GM18867 (cell line): ENCODE results near the gene RUFY1.
"Not testable (repeated sequence)": the region's sequence is repeated elsewhere in the genome, so short reads cannot be mapped to it uniquely, and the experiment has no call there.

Source experiments
- ATAC-seq: cut with Tn5 transposase; IDR thresholded peaks from one replicate; pipeline ENCODE4 v1.9.1; 2021; ENCODE audit warnings: mild to moderate bottlenecking, moderate library complexity; ENCODE audit not compliant: unreplicated experiment

Gene RUFY1, protein sequence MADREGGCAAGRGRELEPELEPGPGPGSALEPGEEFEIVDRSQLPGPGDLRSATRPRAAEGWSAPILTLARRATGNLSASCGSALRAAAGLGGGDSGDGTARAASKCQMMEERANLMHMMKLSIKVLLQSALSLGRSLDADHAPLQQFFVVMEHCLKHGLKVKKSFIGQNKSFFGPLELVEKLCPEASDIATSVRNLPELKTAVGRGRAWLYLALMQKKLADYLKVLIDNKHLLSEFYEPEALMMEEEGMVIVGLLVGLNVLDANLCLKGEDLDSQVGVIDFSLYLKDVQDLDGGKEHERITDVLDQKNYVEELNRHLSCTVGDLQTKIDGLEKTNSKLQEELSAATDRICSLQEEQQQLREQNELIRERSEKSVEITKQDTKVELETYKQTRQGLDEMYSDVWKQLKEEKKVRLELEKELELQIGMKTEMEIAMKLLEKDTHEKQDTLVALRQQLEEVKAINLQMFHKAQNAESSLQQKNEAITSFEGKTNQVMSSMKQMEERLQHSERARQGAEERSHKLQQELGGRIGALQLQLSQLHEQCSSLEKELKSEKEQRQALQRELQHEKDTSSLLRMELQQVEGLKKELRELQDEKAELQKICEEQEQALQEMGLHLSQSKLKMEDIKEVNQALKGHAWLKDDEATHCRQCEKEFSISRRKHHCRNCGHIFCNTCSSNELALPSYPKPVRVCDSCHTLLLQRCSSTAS

DNA sequence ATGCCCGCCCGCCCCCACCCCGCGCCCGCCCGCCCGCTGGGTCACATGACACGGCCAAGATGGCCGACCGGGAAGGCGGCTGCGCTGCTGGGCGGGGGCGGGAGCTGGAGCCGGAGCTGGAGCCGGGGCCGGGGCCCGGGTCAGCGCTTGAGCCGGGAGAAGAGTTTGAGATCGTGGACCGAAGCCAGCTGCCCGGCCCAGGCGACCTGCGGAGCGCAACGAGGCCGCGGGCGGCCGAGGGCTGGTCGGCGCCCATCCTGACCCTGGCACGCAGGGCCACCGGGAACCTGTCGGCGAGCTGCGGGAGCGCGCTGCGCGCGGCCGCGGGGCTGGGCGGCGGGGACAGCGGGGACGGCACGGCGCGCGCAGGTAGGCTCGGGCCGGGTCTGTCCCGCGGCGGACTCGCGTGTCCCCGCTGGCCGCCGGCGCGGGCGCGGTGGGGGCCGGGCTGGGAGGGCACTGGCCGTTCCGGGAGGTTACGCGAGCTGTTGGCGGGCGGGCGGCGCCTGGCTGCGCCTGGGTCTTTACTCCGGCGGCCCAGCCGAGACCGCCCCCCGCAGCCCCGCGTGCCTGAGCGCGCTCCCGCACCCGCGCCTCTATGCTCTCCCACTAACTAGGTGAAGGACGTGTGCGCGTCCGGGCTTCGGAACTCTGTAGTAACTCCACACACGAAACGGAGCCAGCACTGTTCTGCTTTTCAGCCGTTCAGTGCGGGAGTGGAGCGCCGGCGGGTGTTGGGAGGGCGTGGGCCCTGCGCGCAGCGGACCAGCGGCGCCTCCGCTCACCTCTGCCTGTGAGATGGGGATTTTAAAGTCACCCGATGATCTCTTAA is at the start of gene RUFY1:
TSS of gene RUFY1 (plus strand) at position 44 of the 832 bp plus-strand sequence. CDS start at position 60, 16 bp downstream.
- peak; percentile 83 for ATAC-seq

DNA sequence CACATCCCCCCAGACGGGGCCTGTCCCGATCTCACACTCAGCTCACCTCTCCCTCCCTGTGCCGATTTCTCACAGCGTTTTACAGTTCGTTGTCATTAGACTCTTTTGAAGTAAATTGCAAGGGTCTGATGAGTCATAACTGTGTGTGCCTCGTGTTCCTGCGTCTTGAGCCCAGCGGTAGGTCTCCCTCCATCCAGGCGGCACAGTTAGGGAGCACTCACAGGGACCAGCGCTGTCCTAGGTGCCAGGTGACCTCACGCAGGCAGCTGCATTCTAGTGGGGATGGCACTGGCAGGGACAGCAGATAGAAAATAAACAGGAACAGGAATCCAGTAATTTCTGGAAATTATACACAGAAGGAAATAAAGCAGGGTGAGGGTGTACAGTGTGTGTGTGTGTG is 48.4 kb upstream of the RUFY1 start:
- not testable (repeated sequence) for ATAC-seq

DNA sequence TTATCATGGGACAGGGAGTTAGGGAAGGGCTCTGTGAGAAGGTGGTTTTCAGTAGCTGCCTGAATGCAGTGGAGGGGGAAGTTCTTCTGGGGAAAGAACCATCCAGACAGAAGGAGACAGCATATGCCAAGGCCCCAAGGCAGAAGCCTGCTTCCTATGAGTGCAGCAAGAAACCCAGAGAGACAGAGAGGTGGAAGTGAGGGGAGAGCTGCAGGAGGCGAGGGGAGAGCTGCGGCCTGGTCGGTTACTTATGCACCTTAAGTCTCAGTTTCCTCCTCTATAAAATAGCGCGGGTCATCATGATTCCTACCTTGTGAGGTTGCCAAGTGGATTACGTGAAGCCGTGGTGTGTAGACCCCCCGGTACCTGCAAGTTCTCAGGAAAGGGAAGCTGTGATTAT is 47.9 kb upstream of the RUFY1 start:
- ATAC-seq, result not testable (repeated sequence)

DNA sequence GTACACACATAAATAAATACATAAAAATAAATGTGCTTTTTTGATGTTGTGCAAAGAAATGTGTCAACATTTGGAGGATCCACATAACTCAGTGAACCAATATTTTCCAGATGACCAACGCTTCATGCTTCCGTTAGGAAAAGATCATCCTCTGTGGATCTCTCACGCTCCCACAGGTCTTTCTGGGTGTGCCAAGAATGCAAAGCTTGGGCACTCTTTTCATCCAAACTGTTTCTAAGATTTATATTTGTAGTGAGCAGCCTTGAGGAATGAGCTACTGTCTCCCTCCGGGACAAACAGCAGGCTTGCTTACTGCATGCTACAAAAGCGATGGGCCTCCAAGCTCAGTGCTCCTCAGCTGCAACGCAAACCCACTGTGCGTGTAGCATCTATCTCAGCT is 46.2 kb upstream of the RUFY1 start:
- ATAC-seq, result no peak

DNA sequence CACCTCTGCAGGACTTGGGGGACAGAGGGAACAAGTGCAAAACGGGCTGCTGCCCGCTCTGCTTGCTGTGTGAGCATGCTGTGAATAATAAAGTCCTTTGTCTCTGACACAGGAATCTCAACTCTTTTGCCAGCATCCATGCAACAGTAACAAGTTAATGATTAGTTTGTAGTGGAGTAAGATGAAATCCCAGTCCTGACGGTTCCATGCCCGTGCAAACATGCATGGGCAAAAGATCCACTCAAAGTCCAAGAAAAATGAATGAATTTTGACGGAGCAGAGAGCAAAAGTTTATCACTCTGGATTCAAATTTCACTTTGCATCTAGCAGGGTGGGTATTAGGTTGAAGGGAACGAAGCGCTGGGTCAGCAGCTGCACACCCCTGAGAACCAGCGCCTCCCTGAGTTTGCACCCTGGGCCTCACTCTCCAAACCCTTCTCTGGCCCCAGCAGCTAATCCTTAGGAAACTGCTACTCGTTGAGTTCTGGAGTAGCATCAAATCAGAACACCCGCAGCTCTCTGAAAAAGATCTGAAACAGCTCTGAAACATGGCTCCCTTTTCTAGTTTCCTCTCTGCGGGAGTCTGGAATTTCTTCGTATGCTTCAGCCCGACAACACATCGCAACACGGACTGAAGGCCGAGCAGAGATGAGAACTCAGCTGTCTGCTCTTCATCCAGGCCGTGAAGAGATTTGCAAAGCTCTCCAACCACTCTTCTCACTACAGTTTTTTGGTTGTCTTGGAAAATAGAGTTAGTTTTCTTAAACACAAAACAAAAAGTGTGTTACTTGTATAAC is 45.6 kb upstream of the RUFY1 start:
- ATAC-seq, result no peak

DNA sequence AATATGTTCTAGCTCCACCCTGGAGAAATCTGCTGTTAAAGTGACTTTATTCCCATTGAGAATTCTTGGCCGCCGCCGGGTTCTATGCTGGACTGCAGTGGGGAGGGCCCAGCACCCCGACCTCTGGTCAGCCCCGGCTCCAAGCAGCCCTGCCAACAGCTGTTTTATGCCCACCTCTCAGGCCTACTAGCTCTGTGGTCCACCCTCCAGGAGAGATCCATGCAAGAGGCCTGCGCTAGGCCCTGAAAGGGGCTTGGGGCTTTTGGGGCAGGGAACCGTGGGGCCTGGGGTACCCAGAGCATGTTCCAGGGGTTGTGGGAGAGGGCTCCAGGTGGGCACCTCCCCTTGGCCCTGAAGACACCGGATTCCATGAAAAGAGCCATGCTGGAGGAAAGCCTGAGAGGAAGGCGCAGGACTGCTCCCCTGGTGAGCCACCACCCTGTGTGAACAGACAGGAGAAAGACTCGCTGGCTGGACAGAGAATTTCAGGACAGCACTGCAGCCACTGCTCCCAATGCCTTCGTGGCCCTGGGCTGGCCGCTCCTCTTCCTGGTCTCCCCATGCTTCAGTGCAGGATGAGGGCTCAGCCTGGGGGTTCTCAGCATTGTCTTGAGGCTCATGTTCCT is 44.6 kb upstream of the RUFY1 start:
- no peak for ATAC-seq

DNA sequence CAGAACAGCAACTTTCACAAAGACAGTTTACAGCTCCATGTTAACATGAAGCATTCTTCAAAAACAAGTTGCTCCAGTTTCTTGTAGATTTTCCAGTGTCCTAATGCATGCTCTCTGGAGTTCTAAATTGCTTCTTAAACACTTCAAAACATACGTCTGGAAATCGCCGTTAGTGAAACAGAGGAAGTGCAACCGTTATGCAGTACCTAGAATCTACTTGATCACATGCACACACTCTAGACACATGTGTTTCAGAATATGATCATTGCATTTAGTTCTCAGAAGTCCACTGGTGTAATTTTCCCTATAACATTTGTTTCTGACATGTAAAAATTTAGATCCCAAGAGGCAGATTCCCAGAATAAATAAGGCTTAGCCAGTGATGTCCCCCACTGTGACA is 41.1 kb upstream of the RUFY1 start:
- ATAC-seq, result no peak

DNA sequence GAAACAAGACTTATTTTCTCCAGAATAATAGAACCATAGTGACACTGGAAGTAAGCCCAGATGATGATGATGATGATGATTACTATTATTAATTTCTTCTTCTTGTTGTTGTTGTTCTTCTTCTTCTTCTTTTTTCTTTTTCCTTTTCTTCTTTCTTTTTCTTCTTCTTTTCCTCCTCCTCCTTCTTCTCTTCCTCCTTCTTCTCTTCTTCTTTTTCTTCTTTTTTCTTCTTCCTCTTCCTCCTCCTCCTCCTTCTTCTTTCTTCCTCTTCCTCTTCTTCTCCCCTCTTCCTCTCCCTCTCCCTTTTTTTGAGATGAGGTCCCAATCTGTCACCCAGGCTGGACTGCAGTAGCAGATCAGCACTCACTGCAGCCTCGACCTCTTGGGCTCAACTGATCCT is 40.5 kb upstream of the RUFY1 start:
- ATAC-seq, result no peak

DNA sequence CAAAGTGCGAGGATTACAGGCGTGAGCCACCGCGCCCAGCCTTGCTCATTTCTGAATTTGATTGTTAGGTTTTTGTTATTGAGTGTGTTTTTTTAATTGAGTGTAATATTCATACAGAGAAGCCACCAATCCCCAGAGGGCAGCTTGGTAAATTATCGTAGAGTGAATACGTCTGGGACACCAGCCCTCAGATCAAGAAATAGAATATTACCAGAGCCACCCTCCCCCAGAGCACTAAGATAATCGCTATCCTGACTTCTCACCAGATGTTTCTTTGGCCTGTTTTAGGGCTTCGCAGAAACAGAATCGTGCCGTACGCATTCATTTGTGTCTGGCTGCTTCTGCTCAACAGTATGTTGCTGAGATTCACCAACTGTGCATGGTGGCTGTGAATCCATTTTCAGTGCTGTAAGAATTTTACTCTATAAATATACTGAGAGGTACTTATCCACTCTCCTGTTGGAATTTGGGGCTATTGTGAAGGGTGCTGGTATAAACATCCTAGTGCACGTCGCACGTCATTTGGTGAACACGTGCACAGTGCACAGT is 37.8 kb upstream of the RUFY1 start:
- ATAC-seq, result no peak

DNA sequence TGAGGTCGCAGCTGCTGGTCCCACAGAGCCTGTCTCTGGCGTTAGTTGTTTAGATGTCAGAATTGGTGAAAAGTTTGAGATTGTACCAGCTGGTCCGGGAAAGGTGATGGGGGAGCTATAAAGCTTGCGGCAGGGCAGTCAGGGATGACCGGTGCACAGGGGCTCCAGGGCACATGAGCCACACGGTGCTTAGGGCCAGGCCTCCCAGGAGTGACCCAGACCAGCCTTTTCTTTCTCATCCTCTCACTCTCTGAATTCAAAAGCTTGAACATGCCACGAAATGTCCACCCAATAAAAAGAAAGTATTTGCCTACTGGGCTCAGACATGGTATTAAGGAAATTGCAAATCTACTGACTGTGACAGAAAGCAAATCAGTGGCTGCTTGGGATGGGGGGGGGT is 34.9 kb upstream of the RUFY1 start:
- ATAC-seq, result not testable (repeated sequence)

DNA sequence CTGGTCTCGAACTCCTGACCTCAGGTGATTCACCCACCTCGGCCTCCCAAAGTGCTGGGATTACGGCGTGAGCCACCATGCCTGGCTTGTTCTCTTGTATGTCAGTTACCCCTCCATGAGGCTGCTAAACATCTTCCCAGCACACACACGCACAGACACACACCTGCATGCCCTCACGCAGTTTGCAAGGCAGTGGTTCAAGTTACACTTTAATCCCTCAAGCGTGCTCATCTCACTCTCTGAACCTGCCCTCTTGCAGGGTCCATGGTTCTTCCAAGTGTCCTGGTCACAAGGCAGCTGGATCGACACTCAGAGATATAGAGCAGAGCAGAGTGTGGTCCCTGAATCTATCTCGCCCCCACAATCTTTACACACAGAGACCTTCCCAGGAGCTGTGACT is 34.1 kb upstream of the RUFY1 start:
- ATAC-seq, result no peak

DNA sequence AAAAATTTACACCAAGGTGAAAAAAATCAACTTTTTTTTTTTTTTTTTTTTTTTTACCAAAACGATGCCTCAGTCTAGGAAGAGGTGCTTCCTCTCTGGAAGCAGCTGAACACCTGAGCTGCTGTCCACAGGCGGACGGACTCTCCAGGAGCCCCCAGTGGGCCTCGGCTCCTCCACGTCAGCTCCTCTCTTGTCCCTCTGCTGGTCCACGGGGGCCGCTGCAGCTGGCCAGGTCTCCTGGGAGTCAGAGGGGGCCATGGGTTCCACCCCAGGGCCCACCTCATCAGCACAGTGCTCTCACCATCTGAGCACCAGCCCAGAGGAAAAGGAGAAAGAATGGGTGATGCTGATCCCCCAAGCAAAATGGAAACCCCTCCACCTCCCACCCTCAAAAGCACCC is 32.6 kb upstream of the RUFY1 start:
- not testable (repeated sequence) for ATAC-seq

DNA sequence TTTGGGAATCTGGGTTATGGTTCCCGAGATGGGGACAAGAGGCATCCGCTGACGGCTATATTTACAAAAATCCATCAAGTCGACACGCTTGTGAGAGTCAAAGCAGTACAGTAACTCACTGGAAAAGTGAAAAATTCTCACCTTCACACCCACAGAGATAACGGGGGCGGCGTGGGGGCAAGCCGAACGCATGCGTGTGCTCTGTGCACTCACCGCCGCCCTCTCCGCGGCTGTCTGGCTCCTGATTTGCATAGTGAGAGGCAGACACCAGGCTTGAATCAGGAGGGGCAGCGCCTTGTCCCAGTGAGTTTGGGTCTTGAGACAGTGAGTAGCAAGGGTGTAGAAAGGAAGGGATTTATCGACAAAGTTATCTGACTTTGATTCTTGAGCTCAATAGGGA is 32.0 kb upstream of the RUFY1 start:
- peak; percentile 95 for ATAC-seq

DNA sequence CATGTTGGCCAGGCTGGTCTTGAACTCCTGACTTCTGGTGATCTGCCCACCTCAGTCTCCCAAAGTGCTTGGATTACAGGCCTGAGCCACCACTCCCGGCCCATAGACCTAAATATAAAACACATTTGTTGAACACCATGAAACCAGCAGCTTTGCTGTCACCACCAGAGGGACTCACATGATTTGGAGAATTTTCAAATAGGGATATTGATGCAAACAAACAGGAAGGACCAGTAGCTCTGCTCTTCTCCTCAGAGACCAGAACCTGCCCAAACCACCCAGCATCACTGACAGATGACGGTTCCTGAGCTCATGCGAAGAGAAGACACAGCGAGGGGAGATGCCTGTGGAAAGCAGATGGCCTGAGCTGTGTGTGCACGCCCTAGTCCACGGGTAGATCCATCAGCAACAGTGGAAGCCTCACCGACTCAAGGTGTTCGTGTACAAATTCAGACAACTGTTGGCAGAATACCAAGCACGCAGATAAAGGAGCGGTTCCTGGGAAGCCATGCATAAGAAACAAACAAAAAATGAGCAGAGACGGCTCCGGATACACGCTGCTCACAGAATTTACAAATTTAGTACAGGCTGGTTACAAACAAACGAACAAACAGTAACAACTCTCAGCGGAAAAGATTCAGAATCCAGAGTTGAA is 30.8 kb upstream of the RUFY1 start:
- ATAC-seq, result not testable (repeated sequence)

DNA sequence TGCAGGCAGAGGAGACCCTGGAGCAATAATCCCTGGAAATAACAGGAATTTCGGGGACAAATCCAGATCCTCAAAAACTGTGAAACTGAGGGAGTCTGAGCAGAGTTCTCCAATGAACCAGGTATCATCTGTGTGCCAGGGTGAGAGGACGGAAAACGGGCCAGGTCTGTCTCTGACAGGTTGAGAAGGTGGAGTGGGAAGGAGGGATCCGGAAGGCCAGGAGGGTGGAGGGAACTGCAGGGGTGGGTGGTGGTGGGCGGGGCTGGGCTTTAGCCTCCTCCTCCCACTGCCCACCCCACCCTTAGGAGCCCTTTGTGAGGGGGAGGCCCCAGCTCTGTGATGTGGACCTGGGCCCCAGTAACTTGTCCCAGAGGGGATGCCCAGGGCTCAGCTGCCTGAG is 28.2 kb upstream of the RUFY1 start:
- not testable (repeated sequence) for ATAC-seq

DNA sequence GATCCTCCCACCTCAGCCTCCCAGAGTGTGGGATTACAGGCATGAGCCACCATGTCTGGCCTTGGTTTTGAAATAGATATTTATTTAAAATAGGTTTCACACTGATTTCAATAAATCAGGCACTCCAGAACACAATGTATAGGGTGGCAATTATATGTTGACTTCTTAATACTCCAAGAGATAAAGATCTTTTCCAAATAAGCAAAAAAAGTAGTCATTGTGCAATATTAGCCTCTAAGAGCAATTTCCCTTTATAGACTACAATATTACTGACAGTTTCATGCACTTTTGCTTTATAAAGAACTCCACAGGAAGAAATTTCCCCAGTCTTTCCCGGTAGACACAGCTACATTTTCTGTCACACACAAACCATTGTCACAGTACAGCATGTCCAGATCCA is 23.4 kb upstream of the RUFY1 start:
- ATAC-seq, result no peak

DNA sequence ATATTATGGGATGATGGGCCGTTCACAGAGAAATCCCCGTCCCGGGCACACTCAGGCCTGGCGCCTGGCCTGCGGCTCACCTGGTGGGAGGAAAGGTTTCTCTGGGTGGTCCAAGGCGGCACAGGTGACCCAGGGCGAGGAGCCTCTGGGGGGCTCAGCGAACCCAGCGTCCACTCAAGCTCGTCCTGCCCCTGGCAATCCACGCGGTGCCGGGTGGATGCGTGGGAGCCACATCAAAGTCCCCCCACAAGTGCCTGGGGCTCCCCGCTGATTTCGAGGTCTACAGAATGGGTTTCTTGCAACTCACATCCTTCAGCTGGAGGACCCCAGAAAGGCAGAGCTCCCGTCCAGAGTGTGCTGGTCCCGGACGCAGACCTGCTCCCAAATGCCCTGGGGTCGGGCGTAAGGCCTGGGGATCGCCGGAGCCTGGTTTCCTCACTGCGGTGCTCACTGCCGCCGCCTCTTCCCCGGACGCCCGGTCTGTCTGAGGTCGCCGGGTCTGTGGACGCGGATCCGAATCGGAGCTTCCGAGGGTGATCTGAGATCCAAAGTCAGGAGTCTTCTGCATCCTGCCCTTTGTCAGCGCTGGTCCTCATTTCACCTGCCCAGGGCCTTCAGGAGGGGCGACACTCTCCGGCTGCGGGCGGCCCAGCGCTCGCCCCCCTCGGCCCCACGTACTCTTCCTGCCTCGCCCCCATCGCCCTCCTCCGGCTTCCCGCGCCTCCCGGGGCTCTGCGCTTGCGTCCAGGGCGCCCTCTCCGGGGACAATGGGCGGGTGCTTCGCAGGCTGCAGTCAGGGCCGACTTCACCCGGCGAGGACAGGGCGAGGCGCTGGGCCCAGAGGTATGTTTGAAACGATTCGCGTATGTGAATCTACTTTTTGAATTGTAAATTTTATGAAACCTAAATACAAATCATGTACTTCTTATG is 20.0 kb upstream of the RUFY1 start:
- ATAC-seq, result peak; percentile 73

DNA sequence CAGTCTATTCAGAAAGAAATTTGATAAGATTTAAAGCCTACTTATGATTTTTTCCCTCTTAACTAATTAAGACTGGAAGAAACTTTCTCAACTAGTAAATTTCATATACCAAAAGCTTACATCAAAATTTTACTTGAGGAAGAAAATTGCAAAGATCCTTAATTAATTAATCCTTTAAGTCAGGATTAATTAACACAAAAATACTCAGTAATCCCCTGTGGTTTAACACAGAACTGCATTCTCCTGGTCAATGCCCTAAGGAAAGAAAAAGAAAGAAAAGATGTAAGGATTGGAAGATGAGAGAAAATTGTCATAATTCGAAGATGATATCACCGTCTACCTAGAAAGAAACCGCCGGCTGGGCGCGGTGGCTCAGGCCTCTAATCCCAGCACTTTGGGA is 17.3 kb upstream of the RUFY1 start:
- ATAC-seq, result no peak
